GM15510 (cell line): ENCODE data around the gene IGF2BP3.

Experiments
- POLR2A ChIP-seq: IDR thresholded peaks from 3 replicates; pipeline ENCODE4 v1.6.1; 2011; ENCODE audit warnings: borderline replicate concordance; ENCODE audit not compliant: insufficient read length; ENCODE audit errors: extremely low read depth

Gene IGF2BP3

GRCh38 chr7:23285657-23286646 is 184.3 kb downstream of the IGF2BP3 start:
- TF ChIP-seq POLR2A: no peak

GRCh38 chr7:23284871-23285270 is 185.4 kb downstream of the IGF2BP3 start:
- no peak for TF ChIP-seq POLR2A

- no peak for TF ChIP-seq POLR2A
Observed at GRCh38 chr7:23283086-23283485, 187.2 kb downstream of the IGF2BP3 start.

GRCh38 chr7:23279819-23280525 is 190.3 kb downstream of the IGF2BP3 start:
- TF ChIP-seq POLR2A: no peak

GRCh38 chr7:23277359-23277989 is 192.8 kb downstream of the IGF2BP3 start:
- TF ChIP-seq POLR2A: no peak

- TF ChIP-seq POLR2A: no peak
Observed at GRCh38 chr7:23276947-23277346, 193.3 kb downstream of the IGF2BP3 start.

- TF ChIP-seq POLR2A: no peak
Observed at GRCh38 chr7:23276376-23276775, 193.9 kb downstream of the IGF2BP3 start.

- no peak for TF ChIP-seq POLR2A
Observed at GRCh38 chr7:23275912-23276311, 194.4 kb downstream of the IGF2BP3 start.

- peak; percentile 29 for TF ChIP-seq POLR2A
Observed at GRCh38 chr7:23273141-23273599, 197.1 kb downstream of the IGF2BP3 start.

- no peak for TF ChIP-seq POLR2A
Observed at GRCh38 chr7:23272275-23272674, 198.0 kb downstream of the IGF2BP3 start.

- no peak for TF ChIP-seq POLR2A
Observed at GRCh38 chr7:23268746-23269145, 201.5 kb downstream of the IGF2BP3 start.

- no peak for TF ChIP-seq POLR2A
Observed at GRCh38 chr7:23268167-23268566, 202.1 kb downstream of the IGF2BP3 start.

GRCh38 chr7:23267357-23267756 is 202.9 kb downstream of the IGF2BP3 start:
- TF ChIP-seq POLR2A: no peak

GRCh38 chr7:23266918-23267317 is 203.4 kb downstream of the IGF2BP3 start:
- no peak for TF ChIP-seq POLR2A

- no peak for TF ChIP-seq POLR2A
Observed at GRCh38 chr7:23264916-23265458, 205.3 kb downstream of the IGF2BP3 start.
